ENCODE results near the gene ADCY6. TPM values are rescaled to one million over a fixed set of nuclear protein-coding genes. Genes with fewer than 3 reads are reported as not detected.
A peak's percentile ranks its signal among the peaks of the same experiment; 100 is the strongest.

Gene ADCY6
- total RNA-seq, 1 donor from 2014 or later: 28.9 TPM

GRCh38 chr12:48780381-48781025 is 8.4 kb downstream of the ADCY6 start:
- no peak for FAIRE-seq
- Histone ChIP-seq H3K27ac (ENCODE audit: low read depth, low read length) (peak overlapping the region; percentile 71), H3K27me3 (ENCODE audit: insufficient read depth, low read length) (no peaks in the 10 kb centered on the region), H3K4me3 (ENCODE audit: insufficient read depth, low read depth, low read length) (no peak overlapping the region), H3K4me2 (ENCODE audit: low read length) (peak overlapping the region; percentile 66), H4K20me1 (ENCODE audit: insufficient read depth, low read length) (peaks cover 63% of the 10 kb centered on the region), H3K9ac (ENCODE audit: low read length) (peak overlapping the region; percentile 56), H3K79me2 (ENCODE audit: insufficient read depth, low read length) (peaks cover 53% of the 10 kb centered on the region), H3K9me3 (ENCODE audit: insufficient read depth, low read depth, low read length) (no peaks in the 10 kb centered on the region), H2AFZ (ENCODE audit: low read depth, low read length) (no peak overlapping the region), H3K4me1 (ENCODE audit: insufficient read depth, low read length) (peaks cover 22% of the 10 kb centered on the region), H3K36me3 (ENCODE audit: insufficient read depth, low read length) (no peaks in the 10 kb centered on the region)
- no peak overlapping the region for H3K4me3 Mint-ChIP-seq (ENCODE audit: unreplicated experiment)
- no peaks in the 10 kb centered on the region for H3K27me3 Mint-ChIP-seq (ENCODE audit: low read depth, unreplicated experiment)
- no peak for DNase-seq (ENCODE audit: low read depth)
- H3K9me3 Mint-ChIP-seq (ENCODE audit: unreplicated experiment): no peaks in the 10 kb centered on the region
- peaks cover 21% of the 10 kb centered on the region for H3K36me3 Mint-ChIP-seq (ENCODE audit: low read depth, unreplicated experiment)
- TF ChIP-seq EZH2 (IDR thresholded peaks at IDR 0.05; ENCODE audit: insufficient read depth, low read length) (no peak), CTCF (IDR thresholded peaks at IDR 0.05; ENCODE audit: insufficient read depth, low read depth, low read length) (no peak)
- no peak overlapping the region for H3K27ac Mint-ChIP-seq (ENCODE audit: unreplicated experiment)
- peaks cover 8% of the 10 kb centered on the region for H3K4me1 Mint-ChIP-seq (ENCODE audit: low read depth, unreplicated experiment)

- TF ChIP-seq EZH2 (IDR thresholded peaks at IDR 0.05; ENCODE audit: insufficient read depth, low read length) (no peak), CTCF (IDR thresholded peaks at IDR 0.05; ENCODE audit: insufficient read depth, low read depth, low read length) (no peak)
- H3K27ac Mint-ChIP-seq (ENCODE audit: unreplicated experiment): peak overlapping the region; percentile 18
- FAIRE-seq: no peak
- H3K4me3 ChIP-seq (ENCODE audit: insufficient read depth, low read depth, low read length): no peak overlapping the region
- H2AFZ ChIP-seq (ENCODE audit: low read depth, low read length): no peak overlapping the region
- H3K4me3 Mint-ChIP-seq (ENCODE audit: unreplicated experiment): no peak overlapping the region
- H3K27me3 Mint-ChIP-seq (ENCODE audit: low read depth, unreplicated experiment): no peaks in the 10 kb centered on the region
- peaks cover 48% of the 10 kb centered on the region for H3K79me2 ChIP-seq (ENCODE audit: insufficient read depth, low read length)
- H3K9me3 Mint-ChIP-seq (ENCODE audit: unreplicated experiment): no peaks in the 10 kb centered on the region
- H3K4me1 ChIP-seq (ENCODE audit: insufficient read depth, low read length): peaks cover 22% of the 10 kb centered on the region
- peaks cover 2% of the 10 kb centered on the region for H3K36me3 ChIP-seq (ENCODE audit: insufficient read depth, low read length)
- H4K20me1 ChIP-seq (ENCODE audit: insufficient read depth, low read length): peaks cover 59% of the 10 kb centered on the region
- no peaks in the 10 kb centered on the region for H3K27me3 ChIP-seq (ENCODE audit: insufficient read depth, low read length)
- peaks cover 8% of the 10 kb centered on the region for H3K4me1 Mint-ChIP-seq (ENCODE audit: low read depth, unreplicated experiment)
- peak overlapping the region; percentile 56 for H3K9ac ChIP-seq (ENCODE audit: low read length)
- H3K4me2 ChIP-seq (ENCODE audit: low read length): peak overlapping the region; percentile 66
- DNase-seq (ENCODE audit: low read depth): peak; percentile 66
- no peaks in the 10 kb centered on the region for H3K9me3 ChIP-seq (ENCODE audit: insufficient read depth, low read depth, low read length)
- peak overlapping the region; percentile 71 for H3K27ac ChIP-seq (ENCODE audit: low read depth, low read length)
- peaks cover 28% of the 10 kb centered on the region for H3K36me3 Mint-ChIP-seq (ENCODE audit: low read depth, unreplicated experiment)
Observed at GRCh38 chr12:48779869-48780268, 9.0 kb downstream of the ADCY6 start.
